ENCODE results near the gene ZNF740. TPM values are rescaled to one million over a fixed set of nuclear protein-coding genes. Genes with fewer than 3 reads are reported as not detected.

Gene ZNF740
- total and polyA plus RNA-seq, 2 of the 8 experiments (the other 6 are each of a cell fraction or from before 2014, with no cell fraction given): 8.2 to 40.0 TPM

- TF ChIP-seq SIN3A (conservative IDR thresholded peaks at IDR 0.05 in 1 of 2, IDR thresholded peaks at IDR 0.05 in 1 of 2; ENCODE audit: low read depth in 1 of 2, low read length in 2 of 2): no peak
- no peak for TF ChIP-seq SP1 (IDR thresholded peaks at IDR 0.05; ENCODE audit: low read depth, low read length)
- TF ChIP-seq KDM1A (IDR thresholded peaks at IDR 0.05; ENCODE audit: borderline replicate concordance, low read length): no peak
- no peak for TF ChIP-seq CTBP2 (IDR thresholded peaks at IDR 0.05; ENCODE audit: borderline replicate concordance, insufficient read depth, insufficient read length, low read length)
Measured at GRCh38 chr12:53223389-53224060, 43.0 kb downstream of the ZNF740 start (continued).
